Motor neuron (in vitro differentiated cells): ENCODE measurements around the gene EDA2R. TPM values are rescaled to one million over a fixed set of nuclear protein-coding genes. Genes with fewer than 3 reads are reported as not detected.
A peak's percentile ranks its signal among the peaks of the same experiment; 100 is the strongest.

Experiments
- ATAC-seq, 8 experiments: fragments of 200-7000 bp; cut with Tn5 transposase; replicated peaks in 6 of 8; 2 replicates each; pipeline ENCODE4 v1.8.0; 2021; ENCODE audit warnings: mild to moderate bottlenecking in 8 of 8, moderate library complexity in 8 of 8
- H3K27ac ChIP-seq, 2 donors: fragments of 250-450 bp; sonication (Bioruptor Pico); 2 replicates each; pipeline ENCODE4 v1.9.0; 2021; ENCODE audit warnings: antibody characterized with exemption in 2 of 2, mild to moderate bottlenecking in 2 of 2, moderate library complexity in 1 of 2
- H3K4me1 ChIP-seq, 2 donors: fragments of 250-450 bp; sonication (Bioruptor Pico); replicated peaks in 1 of 2; 2 replicates each; pipeline ENCODE4 v1.6.1; 2021; ENCODE audit warnings: antibody characterized with exemption in 2 of 2, mild to moderate bottlenecking in 2 of 2, moderate library complexity in 1 of 2
- H3K4me3 ChIP-seq, 5 donors: fragments of 250-450 bp; sonication (Bioruptor Pico); 2 replicates each; pipeline ENCODE4 v1.9.0; 2021; ENCODE audit warnings: antibody characterized with exemption in 5 of 5, mild to moderate bottlenecking in 5 of 5, moderate library complexity in 4 of 5
- WGBS, 10 experiments: fragments of 450-650 bp; shearing (Covaris generic); methylation state at CpG; one replicate each; pipeline ENCODE4 v1.0.0; 2022; 5-methylcytosine and 5-hydroxymethylcytosine counted together
- in situ Hi-C, 9 experiments: fragments of 400-800 bp; cut with MboI; loops; one replicate each; pipeline ENCODE4 v1.15.0; 2021; ENCODE audit warnings: low sequenced_read_pairs in 9 of 9, low pct_unique_long_range_greater_than_20kb in 2 of 9; ENCODE audit not compliant: unreplicated experiment in 9 of 9
- total RNA-seq, 8 experiments: library from RNA; unstranded; fragments of 300-600 nt; gene quantifications; 2 replicates each; pipeline versions ENCODE4 v1.2.3 to v1.2.4, GENCODE V29; 2022

EDA2R gene
- total RNA-seq, 8 experiments from 2014 or later = 7.2 to 32.6 (median 11.8) TPM

GRCh38 chrX:66632981-66633380 lies 5.9 kb downstream of the EDA2R start:
- in situ Hi-C loops = no loop called here
- H3K4me3 ChIP-seq = no peak overlapping the region
- no peak for ATAC-seq
- H3K27ac ChIP-seq = no peak overlapping the region
- 0 to 93% (median 50%) methylated on average over 1 to 4 of the region's 4 CpGs; no CpG with 5 or more reads in 3 of the 10 experiments for WGBS, 10 experiments
- H3K4me1 ChIP-seq = no peaks in the 10 kb centered on the region

DNA sequence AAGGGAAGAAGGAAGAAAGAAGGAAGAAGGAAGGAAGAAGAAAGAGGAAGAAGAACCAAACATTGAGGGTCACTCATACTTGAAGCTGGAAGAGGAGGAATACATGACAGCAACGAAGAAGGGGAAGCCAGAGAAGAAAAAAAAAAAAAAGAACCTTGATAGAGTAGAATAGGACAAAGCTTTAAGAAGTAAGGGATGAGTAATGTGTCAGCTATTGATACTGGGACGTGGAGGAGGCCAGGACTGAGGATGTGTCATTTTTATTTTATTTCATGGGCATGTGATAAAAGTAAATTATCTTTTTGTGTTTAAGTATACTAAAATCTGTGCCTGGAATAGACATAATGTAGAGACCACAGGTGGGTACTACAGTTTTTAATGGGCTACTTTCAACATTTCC lies 6.4 kb downstream of the EDA2R start:
- in situ Hi-C loops = no loop called here
- no peak overlapping the region for H3K27ac ChIP-seq

GRCh38 chrX:66625525-66625924 lies 13.4 kb downstream of the EDA2R start:
- ATAC-seq = no peak
- WGBS, 10 experiments = 100% methylated on average over 1 of the region's 3 CpGs; no CpG with 5 or more reads in 9 of the 10 experiments
- Histone ChIP-seq H3K4me1 (no peaks in the 10 kb centered on the region), H3K4me3 (no peak overlapping the region), H3K27ac (no peak overlapping the region)
- in situ Hi-C loops = no loop called here

More for the DNA sequence above, 6.4 kb downstream of the EDA2R start:
- no peak for ATAC-seq
- Histone ChIP-seq H3K4me3 (no peak overlapping the region), H3K4me1 (no peaks in the 10 kb centered on the region)
- WGBS, 10 experiments = 3 to 94% (median 29%) methylated on average over 1 to 2 of the region's 2 CpGs; no CpG with 5 or more reads in 4 of the 10 experiments

DNA sequence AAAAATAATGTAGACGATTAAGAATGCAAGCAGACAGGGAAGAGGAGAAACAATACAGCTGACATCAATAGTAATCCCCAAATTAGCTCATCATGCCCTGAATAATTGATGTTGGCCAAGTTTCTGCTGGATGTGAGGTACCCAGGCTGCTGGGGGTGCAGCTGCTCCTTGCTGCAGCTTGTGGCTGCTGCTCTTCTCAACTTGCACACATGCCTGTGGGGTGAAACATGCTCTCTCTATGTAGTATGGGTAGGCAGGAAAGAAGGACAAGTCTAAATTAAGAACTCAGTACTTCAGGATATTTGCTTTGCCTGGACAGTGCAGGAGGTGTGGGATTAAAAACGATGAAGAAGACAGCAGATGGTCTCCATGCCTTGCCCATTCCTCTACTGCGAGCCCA lies 16.7 kb downstream of the EDA2R start:
- H3K4me1 ChIP-seq = no peaks in the 10 kb centered on the region
- peak in 1 of 8 experiments; percentile 56 for ATAC-seq

GRCh38 chrX:66616944-66617343 lies 21.9 kb downstream of the EDA2R start:
- no peak for ATAC-seq
- in situ Hi-C loops = no loop called here
- H3K27ac ChIP-seq = no peak overlapping the region
- 11 to 100% (median 36%) methylated on average over 1 to 2 of the region's 2 CpGs; no CpG with 5 or more reads in 7 of the 10 experiments for WGBS, 10 experiments
- no peak overlapping the region for H3K4me3 ChIP-seq
- no peaks in the 10 kb centered on the region for H3K4me1 ChIP-seq

More for the DNA sequence above, 16.7 kb downstream of the EDA2R start:
- in situ Hi-C loops = no loop called here
- Histone ChIP-seq H3K27ac (no peak overlapping the region), H3K4me3 (no peak overlapping the region)
- WGBS, 10 experiments = 14 to 40% methylated on average over 1 to 2 of the region's 3 CpGs; no CpG with 5 or more reads in 8 of the 10 experiments

DNA sequence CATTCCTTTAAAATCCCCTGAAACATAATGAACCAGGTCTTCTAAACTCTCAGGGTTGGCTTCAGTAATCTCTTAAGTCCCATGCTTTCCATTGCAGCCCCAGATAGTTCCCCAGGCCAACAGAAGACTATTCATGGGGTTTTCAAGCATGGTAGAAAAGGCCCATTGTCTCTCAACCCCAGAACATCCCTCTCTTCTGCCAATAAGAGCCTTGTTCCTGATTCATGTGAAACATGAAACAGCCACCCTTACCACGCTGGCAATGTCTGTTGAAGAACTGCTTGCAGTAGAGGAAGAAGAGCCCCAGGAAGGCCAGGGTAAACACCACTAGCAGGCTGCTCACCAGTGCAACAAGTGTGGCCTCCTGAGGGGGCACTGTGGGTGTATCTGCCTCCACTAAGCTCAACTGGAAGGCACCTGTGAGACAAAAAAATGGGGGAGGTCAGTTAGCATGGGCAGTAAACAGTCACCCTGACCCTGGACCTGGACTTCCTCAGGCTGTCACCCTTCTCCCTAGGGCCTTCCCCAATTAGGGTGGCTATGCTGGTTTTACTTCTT lies 36.4 kb downstream of the EDA2R start:
- Histone ChIP-seq H3K4me1 (no peaks in the 10 kb centered on the region), H3K27ac (no peak overlapping the region), H3K4me3 (no peak overlapping the region)
- WGBS, 10 experiments = 80% methylated on average over 1 of the region's 1 CpG; no CpG with 5 or more reads in 8 of the 10 experiments
- no peak for ATAC-seq
- in situ Hi-C loops = no loop called here

DNA sequence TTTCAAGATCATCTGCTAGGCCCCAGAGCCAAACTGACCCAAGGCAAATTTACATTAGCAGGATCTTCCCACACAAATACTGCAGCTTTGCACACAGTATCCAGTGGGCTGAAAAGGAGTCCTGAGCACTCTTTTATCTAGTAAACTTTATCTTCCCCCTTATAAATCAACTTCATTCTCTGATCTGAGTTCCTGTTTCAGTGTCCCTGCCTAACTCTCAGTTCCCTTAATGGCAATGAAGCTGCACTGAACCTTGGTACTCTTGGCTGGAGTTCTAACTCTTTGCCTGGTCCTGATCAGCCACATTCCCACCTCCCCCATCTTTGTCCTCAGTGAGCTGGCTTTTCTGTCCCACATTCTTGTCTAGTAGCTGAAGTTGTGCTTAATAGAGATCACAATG lies 37.4 kb downstream of the EDA2R start:
- Histone ChIP-seq H3K27ac (no peak overlapping the region), H3K4me1 (no peaks in the 10 kb centered on the region), H3K4me3 (no peak overlapping the region)
- ATAC-seq = no peak
- in situ Hi-C loops = no loop called here

DNA sequence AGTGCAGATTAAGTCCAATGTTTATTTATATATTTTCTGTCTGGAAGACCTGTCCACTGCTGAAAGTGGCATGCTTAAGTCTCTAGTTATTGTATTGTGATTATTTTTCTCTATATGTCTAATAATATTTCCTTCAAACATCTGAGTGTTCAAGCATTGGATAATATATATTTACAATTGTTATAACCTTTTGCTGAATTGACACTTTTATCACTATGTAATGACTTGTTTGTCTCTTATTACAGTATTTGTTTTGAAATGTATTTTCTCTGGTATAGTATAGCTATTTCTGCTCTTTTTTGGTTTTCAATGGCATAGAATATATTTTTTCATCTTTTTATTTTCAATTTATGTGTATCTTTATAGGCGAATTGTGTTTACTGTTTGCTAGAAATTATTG lies 59.7 kb downstream of the EDA2R start:
- WGBS, 10 experiments = 0 to 46% (median 15%) methylated on average over 1 of the region's 1 CpG; no CpG with 5 or more reads in 3 of the 10 experiments
- in situ Hi-C loops = no loop called here
- no peak for ATAC-seq

GRCh38 chrX:66553973-66554372 lies 84.9 kb downstream of the EDA2R start:
- no peaks in the 10 kb centered on the region for H3K4me1 ChIP-seq
- no peak for ATAC-seq
- in situ Hi-C loops = no loop called here

More for the DNA sequence above, 59.7 kb downstream of the EDA2R start:
- H3K4me3 ChIP-seq = no peak overlapping the region
- H3K4me1 ChIP-seq = no peaks in the 10 kb centered on the region
- no peak overlapping the region for H3K27ac ChIP-seq

DNA sequence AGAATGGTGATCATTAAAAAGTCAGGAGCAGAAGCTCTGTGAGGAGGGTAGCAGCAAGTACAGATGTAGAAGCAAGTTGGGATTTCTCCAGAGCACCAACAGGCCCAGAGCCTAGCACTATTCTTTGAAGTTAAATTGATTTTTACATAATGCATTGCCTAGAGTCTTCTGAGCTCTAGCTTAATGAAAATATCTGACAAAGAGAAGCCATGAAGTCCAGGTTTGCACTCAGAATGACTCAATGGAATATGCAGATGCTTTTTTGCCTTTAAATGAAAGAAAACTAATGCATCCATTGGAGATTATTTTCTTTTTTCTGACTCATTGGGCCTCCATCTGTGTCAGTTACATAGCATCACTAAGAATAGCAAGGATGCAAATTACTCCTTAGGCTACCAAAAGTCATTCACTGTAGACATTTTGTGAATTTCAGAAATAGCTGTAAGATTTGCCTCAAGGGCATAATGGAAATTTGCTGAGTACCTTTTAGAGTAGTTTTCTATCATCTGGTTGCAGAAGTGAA lies 91.0 kb downstream of the EDA2R start:
- no peak overlapping the region for H3K4me3 ChIP-seq
- no peak overlapping the region for H3K27ac ChIP-seq
- in situ Hi-C loops = no loop called here
- ATAC-seq = peak in 2 of 8 experiments; percentile 72 to 96
- H3K4me1 ChIP-seq = no peaks in the 10 kb centered on the region

More at GRCh38 chrX:66553973-66554372, 84.9 kb downstream of the EDA2R start:
- no peak overlapping the region for H3K4me3 ChIP-seq
- H3K27ac ChIP-seq = no peak overlapping the region
